IMR-90 (cell line): ENCODE data around the gene EPN3. TPM values are rescaled to one million over a fixed set of nuclear protein-coding genes. Genes with fewer than 3 reads are reported as not detected.

Experiments used
- ATAC-seq: fragments of 200-7000 bp; cut with Tn5 transposase; 2 replicates; pipeline ENCODE4 v1.9.1; 2020; ENCODE audit warnings: low read depth, mild to moderate bottlenecking, moderate library complexity
- BruUV-seq: library from RNA; stranded (reverse); fragments of 400-500 nt; replicated peaks from 2 replicates; lab custom pipeline; 2021; lab: Mats Ljungman, UMichigan
- CTCF ChIA-PET: fragments of 300-600 bp; formaldehyde crosslinking; extraction: SDS; loops from one replicate; lab custom pipeline; 2021; ENCODE audit warnings: antibody characterized with exemption; lab: Yijun Ruan, JAX
- POLR2A ChIA-PET: fragments of 300-600 bp; sonication (Branson Sonifier 250); formaldehyde crosslinking; loops from one replicate; lab custom pipeline; 2022; ENCODE audit warnings: antibody characterized with exemption; ENCODE audit not compliant: unreplicated experiment; lab: Charles Lee
- DNase-seq: peaks from one replicate; pipeline ENCODE4 v3.0.0; 2013
- H2AFZ ChIP-seq: replicated peaks from 2 replicates; pipeline ENCODE3; 2013; ENCODE audit warnings: low read length, mild to moderate bottlenecking; ENCODE audit not compliant: poor library complexity
- H2AK5ac ChIP-seq: 2 replicates; pipeline ENCODE4 v1.6.1; 2013; ENCODE audit warnings: low read depth, low read length, inconsistent platforms
- H2AK9ac ChIP-seq: replicated peaks from 2 replicates; pipeline ENCODE3; 2013; ENCODE audit warnings: mild to moderate bottlenecking, low read depth, low read length, moderate library complexity; ENCODE audit not compliant: poor library complexity
- H2BK120ac ChIP-seq: 2 replicates; pipeline ENCODE4 v1.6.1; 2013; ENCODE audit warnings: low read depth, low read length, inconsistent platforms
- H2BK15ac ChIP-seq: 3 replicates; pipeline ENCODE4 v1.6.1; 2013; ENCODE audit warnings: low read depth, low read length, inconsistent platforms
- H2BK20ac ChIP-seq: 2 replicates; pipeline ENCODE4 v1.6.1; 2013; ENCODE audit warnings: low read depth, mild to moderate bottlenecking, inconsistent platforms, low read length, moderate library complexity
- H2BK5ac ChIP-seq: 2 replicates; pipeline ENCODE4 v1.6.1; 2013; ENCODE audit warnings: mild to moderate bottlenecking, low read depth, low read length, inconsistent platforms; ENCODE audit not compliant: poor library complexity, severe bottlenecking
- H3K14ac ChIP-seq: replicated peaks from 2 replicates; pipeline ENCODE4 v1.6.1; 2013; ENCODE audit warnings: low read depth, low read length, inconsistent platforms
- H3K18ac ChIP-seq: 2 replicates; pipeline ENCODE4 v1.6.1; 2013; ENCODE audit warnings: low read depth, low read length, control low read depth
- H3K23ac ChIP-seq: 2 replicates; pipeline ENCODE4 v1.6.1; 2013; ENCODE audit warnings: low read depth, low read length, inconsistent platforms
- H3K27ac ChIP-seq: 2 replicates; pipeline ENCODE4 v1.5.1; 2013; ENCODE audit warnings: mild to moderate bottlenecking, control low read depth, low read length; ENCODE audit not compliant: insufficient read depth
- H3K27me3 ChIP-seq: 2 replicates; pipeline ENCODE4 v1.6.1; 2013; ENCODE audit warnings: low read length; ENCODE audit not compliant: control insufficient read depth, insufficient read depth
- H3K36me3 ChIP-seq: 2 replicates; pipeline ENCODE4 v1.6.1; 2013; ENCODE audit warnings: low read length, mixed read lengths; ENCODE audit not compliant: control insufficient read depth, insufficient read depth
- H3K4ac ChIP-seq: 2 replicates; pipeline ENCODE4 v1.6.1; 2013; ENCODE audit warnings: low read depth, low read length, inconsistent platforms
- H3K4me1 ChIP-seq: 2 replicates; pipeline ENCODE4 v1.6.1; 2013; ENCODE audit warnings: low read length, mixed read lengths; ENCODE audit not compliant: control insufficient read depth, insufficient read depth
- H3K4me2 ChIP-seq: 2 replicates; pipeline ENCODE4 v1.6.1; 2013; ENCODE audit warnings: low read depth, mild to moderate bottlenecking, control low read depth, low read length, moderate library complexity
- H3K4me3 ChIP-seq: 2 replicates; pipeline ENCODE4 v1.5.1; 2013; ENCODE audit warnings: low read depth, mild to moderate bottlenecking, control low read depth, low read length, moderate library complexity; ENCODE audit not compliant: insufficient read depth
- H3K56ac ChIP-seq: 2 replicates; pipeline ENCODE4 v1.6.1; 2013; ENCODE audit warnings: low read length, inconsistent platforms; ENCODE audit not compliant: insufficient read depth; ENCODE audit errors: extremely low read depth
- H3K79me1 ChIP-seq, 2 experiments: 2 replicates each; pipeline ENCODE4 v1.6.1; 2013; ENCODE audit warnings: low read length in 2 of 2, inconsistent platforms in 1 of 2, low read depth in 1 of 2
- H3K9ac ChIP-seq: 2 replicates; pipeline ENCODE4 v1.6.1; 2013; ENCODE audit warnings: low read depth, low read length, control low read depth
- H3K9me1 ChIP-seq: 2 replicates; pipeline ENCODE4 v1.6.1; 2013; ENCODE audit warnings: low read length, inconsistent platforms; ENCODE audit not compliant: insufficient read depth
- H3K9me3 ChIP-seq: 2 replicates; pipeline ENCODE4 v1.6.1; 2013; ENCODE audit warnings: low read length; ENCODE audit not compliant: control insufficient read depth, insufficient read depth
- H4K20me1 ChIP-seq: 2 replicates; pipeline ENCODE4 v1.6.1; 2013; ENCODE audit warnings: low read length, inconsistent platforms; ENCODE audit not compliant: insufficient read depth
- H4K5ac ChIP-seq: 2 replicates; pipeline ENCODE4 v1.6.1; 2013; ENCODE audit warnings: mild to moderate bottlenecking, low read depth, low read length, control low read depth
- H4K8ac ChIP-seq, 2 experiments: 2 replicates each; pipeline ENCODE4 v1.6.1; 2013; ENCODE audit warnings: low read depth in 2 of 2, low read length in 2 of 2, control low read depth in 1 of 2, inconsistent platforms in 1 of 2
- H4K91ac ChIP-seq: 2 replicates; pipeline ENCODE4 v1.6.1; 2013; ENCODE audit warnings: low read depth, low read length, inconsistent platforms; ENCODE audit not compliant: insufficient read depth
- BHLHE40 ChIP-seq: fragments of 150-350 bp; IDR thresholded peaks from 2 replicates; pipeline ENCODE4 v1.6.1; 2016; ENCODE audit warnings: mild to moderate bottlenecking, low read depth, low read length
- FOS ChIP-seq: fragments of 150-350 bp; IDR thresholded peaks from 2 replicates; pipeline ENCODE4 v1.6.1; 2016; ENCODE audit warnings: low read depth, low read length
- MAZ ChIP-seq: IDR thresholded peaks from 2 replicates; pipeline ENCODE4 v1.6.1; 2012; ENCODE audit warnings: low read depth, mild to moderate bottlenecking, low read length, improper control_type of control experiment, moderate library complexity, borderline replicate concordance
- NFE2L2 ChIP-seq: fragments of 150-350 bp; IDR thresholded peaks from 2 replicates; pipeline ENCODE4 v1.6.1; 2016; ENCODE audit warnings: low read depth, mild to moderate bottlenecking, low read length
- POLR2A ChIP-seq: IDR thresholded peaks from 2 replicates; pipeline ENCODE4 v1.6.1; 2012; ENCODE audit warnings: mild to moderate bottlenecking, low read depth, low read length
- RAD21 ChIP-seq: IDR thresholded peaks from 2 replicates; pipeline ENCODE4 v1.6.1; 2012; ENCODE audit warnings: low read length, improper control_type of control experiment
- SMC3 ChIP-seq: fragments of 150-350 bp; IDR thresholded peaks from 2 replicates; pipeline ENCODE4 v1.6.1; 2016; ENCODE audit warnings: low read depth, mild to moderate bottlenecking, antibody characterized with exemption, low read length, moderate library complexity
- WGBS, 2 experiments: methylation state at CpG; one replicate each; pipeline versions ENCODE4 v1.1.5 to v1.1.7; 2013; ENCODE audit warnings: missing lambda C conversion rate in 2 of 2; ENCODE audit not compliant: insufficient read length in 1 of 2; ENCODE audit errors: extremely low coverage in 2 of 2; 5-methylcytosine and 5-hydroxymethylcytosine counted together
- dilution Hi-C: fragments of 300-500 bp; cut with HindIII; formaldehyde crosslinking; loops from one replicate; pipeline ENCODE4 v1.14.3; 2018; ENCODE audit warnings: low sequenced_read_pairs; ENCODE audit not compliant: unreplicated experiment
- in situ Hi-C: fragments of 300-500 bp; cut with MboI; formaldehyde crosslinking; loops from 3 replicates; pipeline ENCODE4 v1.14.3; 2019; ENCODE audit warnings: low sequenced_read_pairs, inconsistent platforms, mixed read lengths
- intact Hi-C: fragments of 100-400 bp; cut with micrococcal nuclease; formaldehyde crosslinking; loops from 2 replicates; pipeline ENCODE4 v1.10.0; 2022
- polyA plus RNA-seq, 3 experiments: library from polyadenylated mRNA; depleted of rRNA; stranded (reverse); fragments of >200 nt; gene quantifications; 2 replicates each; pipeline ENCODE4 v1.2.3, GENCODE V29; 2012; ENCODE audit warnings: low replicate concordance in 1 of 3
- total RNA-seq: library from RNA; depleted of rRNA; stranded (reverse); fragments of >200 nt; gene quantifications from 2 replicates; pipeline ENCODE4 v1.2.3, GENCODE V29; 2012
- TF ChIP-seq, protein P1 (sequence below): fragments of 150-350 bp; IDR thresholded peaks from 2 replicates; pipeline ENCODE4 v1.6.1; 2016; ENCODE audit warnings: low read depth, mild to moderate bottlenecking, low read length, moderate library complexity, borderline replicate concordance

The EPN3 gene
- total and polyA plus RNA-seq, 2 of the 4 experiments (the other 2 are of a cell fraction), result 0.09 TPM; not detected in 1

DNA sequence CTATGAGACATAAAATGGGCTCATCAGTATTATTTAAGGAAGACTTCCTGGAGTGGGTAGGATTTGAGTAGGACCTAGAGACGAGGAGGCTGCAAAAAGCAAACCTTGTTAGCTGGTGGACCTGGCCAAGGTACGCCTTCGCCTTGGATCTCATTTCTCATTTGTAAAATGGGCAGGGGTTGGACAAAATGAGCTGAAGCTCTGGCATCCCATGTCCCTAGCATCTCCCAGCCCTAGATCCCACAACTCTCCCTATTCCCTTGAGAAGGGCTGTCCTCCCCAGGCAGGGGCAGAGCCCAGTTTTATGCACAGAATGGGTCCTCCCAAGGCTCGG is 14.1 kb downstream of the EPN3 start:
- Histone ChIP-seq H3K9ac (no peak overlapping the region), H3K27me3 (no peaks in the 10 kb centered on the region), H4K20me1 (0 out of 2 replicates have a peak, but pooled peaks cover 8% of the 10 kb centered on the region), H3K9me1 (peaks cover 9% of the 10 kb centered on the region), H3K79me1 (peaks cover 0 to 18% of the 10 kb centered on the region in 2 experiments; a peak in 2 of 4 replicates), H2AK9ac (peak overlapping the region; percentile 100), H3K4me3 (no peak overlapping the region), H3K9me3 (no peaks in the 10 kb centered on the region), H4K5ac (no peak overlapping the region), H3K18ac (no peak overlapping the region), H3K27ac (no peak overlapping the region), H2AK5ac (peak overlapping the region; percentile 84; the same call in 1 of the 2 replicates), H3K36me3 (peaks cover 15% of the 10 kb centered on the region; the same call in 1 of the 2 replicates), H4K8ac (peak overlapping the region in 1 of 2 experiments; percentile 69; a peak in 1 of 4 replicates), H3K23ac (no peak overlapping the region), H3K4me1 (peaks cover 13% of the 10 kb centered on the region), H2BK5ac (no peak overlapping the region), H3K4ac (0 out of 2 replicates have a peak overlapping the region, but pooled peaks have one; percentile 56), H4K91ac (no peak overlapping the region), H2BK15ac (no peak overlapping the region), H3K56ac (no peak overlapping the region), H3K14ac (no peak overlapping the region), H2BK20ac (no peak overlapping the region), H3K4me2 (peak overlapping the region; percentile 64; the same call in 1 of the 2 replicates), H2BK120ac (no peak overlapping the region; the same call in 1 of the 2 replicates), H2AFZ (peak overlapping the region; percentile 92)
- ATAC-seq (no peak), DNase-seq (no peak)
- in situ Hi-C loops (loop anchor here (5.0 to 10.0 kb wide), 4 partner anchors 81 to 408 kb away; no protein-coding TSS in a partner anchor), intact Hi-C loops (loop anchor here (1.0 to 10.0 kb wide), 5 partner anchors 64 to 408 kb away; no protein-coding TSS in a partner anchor), dilution Hi-C loops (no loop called here)
- ChIA-PET POLR2A (no interaction called here), CTCF (interaction anchor here (0.6 to 1.0 kb wide), 2 partner anchors 79 to 152 kb away, joined by 3 to 4 read pairs; no protein-coding TSS in a partner anchor)
- WGBS, 2 experiments, result 0% methylated on average over 1 of the region's 4 CpGs; no CpG with 5 or more reads in 1 of the 2 experiments
- BruUV-seq, result no TSS peak
- TF ChIP-seq FOS (no peak), BHLHE40 (no peak), RAD21 (no peak), NFE2L2 (no peak), SMC3 (no peak), MAZ (no peak), POLR2A (no peak)
- TF ChIP-seq, protein P1, sequence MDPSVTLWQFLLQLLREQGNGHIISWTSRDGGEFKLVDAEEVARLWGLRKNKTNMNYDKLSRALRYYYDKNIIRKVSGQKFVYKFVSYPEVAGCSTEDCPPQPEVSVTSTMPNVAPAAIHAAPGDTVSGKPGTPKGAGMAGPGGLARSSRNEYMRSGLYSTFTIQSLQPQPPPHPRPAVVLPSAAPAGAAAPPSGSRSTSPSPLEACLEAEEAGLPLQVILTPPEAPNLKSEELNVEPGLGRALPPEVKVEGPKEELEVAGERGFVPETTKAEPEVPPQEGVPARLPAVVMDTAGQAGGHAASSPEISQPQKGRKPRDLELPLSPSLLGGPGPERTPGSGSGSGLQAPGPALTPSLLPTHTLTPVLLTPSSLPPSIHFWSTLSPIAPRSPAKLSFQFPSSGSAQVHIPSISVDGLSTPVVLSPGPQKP, result no peak
